T-helper 2 cell (primary cell): ENCODE data around the gene ATP10D.

Source experiments
- DNase-seq, 5 experiments: peaks; one replicate each; pipeline versions ENCODE4 v3.0.0 to v3.0.0-alpha.2; 2012 to 2022

The ATP10D gene

GRCh38 chr4:47598320-47598719 lies 113.2 kb downstream of the ATP10D start:
- DNase-seq = no peak

- DNase-seq = no peak
Observed at GRCh38 chr4:47598896-47599295, 113.8 kb downstream of the ATP10D start.

GRCh38 chr4:47606482-47606881 lies 121.4 kb downstream of the ATP10D start:
- DNase-seq = no peak

GRCh38 chr4:47612116-47613023 lies 127.3 kb downstream of the ATP10D start:
- no peak for DNase-seq

- DNase-seq = no peak
Observed at GRCh38 chr4:47615385-47615784, 130.3 kb downstream of the ATP10D start.

- no peak for DNase-seq
Observed at GRCh38 chr4:47617607-47618006, 132.5 kb downstream of the ATP10D start.

GRCh38 chr4:47619691-47620090 lies 134.6 kb downstream of the ATP10D start:
- DNase-seq = no peak

GRCh38 chr4:47621181-47621580 lies 136.1 kb downstream of the ATP10D start:
- no peak for DNase-seq

- no peak for DNase-seq
Observed at GRCh38 chr4:47624031-47624441, 139.0 kb downstream of the ATP10D start.

GRCh38 chr4:47631161-47631560 lies 146.1 kb downstream of the ATP10D start:
- DNase-seq = no peak

- DNase-seq = no peak
Observed at GRCh38 chr4:47639531-47639930, 154.5 kb downstream of the ATP10D start.

GRCh38 chr4:47640911-47641310 lies 155.8 kb downstream of the ATP10D start:
- no peak for DNase-seq

- no peak for DNase-seq
Observed at GRCh38 chr4:47641755-47642154, 156.7 kb downstream of the ATP10D start.

- no peak for DNase-seq
Observed at GRCh38 chr4:47642191-47642830, 157.2 kb downstream of the ATP10D start.
